ENCODE results near the gene ZFYVE9.
"Not testable (repeated sequence)": the region's sequence is repeated elsewhere in the genome, so short reads cannot be mapped to it uniquely, and the experiment has no call there.

Gene ZFYVE9

GRCh38 chr1:52192024-52192423 lies 50.1 kb downstream of the ZFYVE9 start:
- DNase-seq (ENCODE audit: low spot score), result no peak

- DNase-seq (ENCODE audit: low spot score), result no peak
These were observed 50.5 kb downstream of the ZFYVE9 start for GRCh38 chr1:52192436-52192835.

- DNase-seq (ENCODE audit: low spot score), result no peak
These were observed 52.1 kb downstream of the ZFYVE9 start for GRCh38 chr1:52193985-52194384.

GRCh38 chr1:52195161-52195560 lies 53.3 kb downstream of the ZFYVE9 start:
- no peak for DNase-seq (ENCODE audit: low spot score)

- DNase-seq (ENCODE audit: low spot score), result no peak
These were observed 62.2 kb downstream of the ZFYVE9 start for GRCh38 chr1:52203935-52204625.

GRCh38 chr1:52204696-52205095 lies 62.8 kb downstream of the ZFYVE9 start:
- DNase-seq (ENCODE audit: low spot score), result no peak

- DNase-seq (ENCODE audit: low spot score), result not testable (repeated sequence)
These were observed 64.8 kb downstream of the ZFYVE9 start for GRCh38 chr1:52206686-52207085.

- no peak for DNase-seq (ENCODE audit: low spot score)
These were observed 67.5 kb downstream of the ZFYVE9 start for GRCh38 chr1:52209429-52209828.

GRCh38 chr1:52210044-52210443 lies 68.2 kb downstream of the ZFYVE9 start:
- DNase-seq (ENCODE audit: low spot score), result no peak

- no peak for DNase-seq (ENCODE audit: low spot score)
These were observed 75.1 kb downstream of the ZFYVE9 start for GRCh38 chr1:52216907-52217458.

- DNase-seq (ENCODE audit: low spot score), result no peak
These were observed 83.3 kb downstream of the ZFYVE9 start for GRCh38 chr1:52225174-52225573.

GRCh38 chr1:52229494-52229893 lies 87.6 kb downstream of the ZFYVE9 start:
- no peak for DNase-seq (ENCODE audit: low spot score)

GRCh38 chr1:52233463-52233862 lies 91.6 kb downstream of the ZFYVE9 start:
- no peak for DNase-seq (ENCODE audit: low spot score)

GRCh38 chr1:52234014-52234413 lies 92.1 kb downstream of the ZFYVE9 start:
- DNase-seq (ENCODE audit: low spot score), result no peak

- no peak for DNase-seq (ENCODE audit: low spot score)
These were observed 92.8 kb downstream of the ZFYVE9 start for GRCh38 chr1:52234708-52235107.

GRCh38 chr1:52235646-52236045 lies 93.8 kb downstream of the ZFYVE9 start:
- DNase-seq (ENCODE audit: low spot score), result no peak

- DNase-seq (ENCODE audit: low spot score), result no peak
These were observed 95.5 kb downstream of the ZFYVE9 start for GRCh38 chr1:52237430-52237829.

GRCh38 chr1:52238474-52238873 lies 96.6 kb downstream of the ZFYVE9 start:
- DNase-seq (ENCODE audit: low spot score), result no peak

GRCh38 chr1:52238887-52239707 lies 97.2 kb downstream of the ZFYVE9 start:
- no peak for DNase-seq (ENCODE audit: low spot score)

- peak; percentile 16 for DNase-seq (ENCODE audit: low spot score)
These were observed 97.8 kb downstream of the ZFYVE9 start for GRCh38 chr1:52239708-52240001.

GRCh38 chr1:52240592-52241210 lies 98.8 kb downstream of the ZFYVE9 start:
- DNase-seq (ENCODE audit: low spot score), result no peak

- DNase-seq (ENCODE audit: low spot score), result no peak
These were observed 101.5 kb downstream of the ZFYVE9 start for GRCh38 chr1:52243221-52243987.
